Measurements from ENCODE around the gene ERC2. TPM values are rescaled to one million over a fixed set of nuclear protein-coding genes. Genes with fewer than 3 reads are reported as not detected.
A peak's percentile ranks its signal among the peaks of the same experiment; 100 is the strongest.

ERC2 gene
- total RNA-seq, 2 experiments from 2014 or later, result not detected

- ChIA-PET CTCF (ENCODE audit: unreplicated experiment) (no interaction called here), POLR2A (interaction anchor here (1.1 to 1.6 kb wide), 2 partner anchors 10 to 20 kb away, joined by 3 to 7 read pairs; no protein-coding TSS in a partner anchor)
- intact Hi-C loops (cut with micrococcal nuclease; ENCODE audit: unreplicated experiment), result no loop called here
- Histone ChIP-seq H3K79me2 (ENCODE audit: insufficient read depth, low read depth, low read length) (no peaks in the 10 kb centered on the region), H3K9me3 (ENCODE audit: low read length) (peaks cover 11% of the 10 kb centered on the region; the same call in 1 of the 2 replicates), H3K4me3 (ENCODE audit: low read depth, low read length, poor library complexity, severe bottlenecking) (no peak overlapping the region), H3K9me2 (ENCODE audit: insufficient read depth, low read length) (no peaks in the 10 kb centered on the region), H3K36me3 (ENCODE audit: insufficient read depth, low read length) (no peaks in the 10 kb centered on the region), H3K27ac (ENCODE audit: low read depth, low read length, poor library complexity, severe bottlenecking) (no peak overlapping the region), H4K20me1 (ENCODE audit: insufficient read depth, low read length) (no peaks in the 10 kb centered on the region), H3K4me1 (ENCODE audit: insufficient read depth, low read length, poor library complexity, severe bottlenecking) (peaks cover 20% of the 10 kb centered on the region), H3K4me2 (ENCODE audit: low read length) (no peak overlapping the region), H2AFZ (ENCODE audit: low read length) (no peak overlapping the region; the same call in 1 of the 2 replicates)
- no peak for DNase-seq (ENCODE audit: low spot score)
- no TSS peak for BruUV-seq (replicated peaks)
- TF ChIP-seq CTCF (conservative IDR thresholded peaks at IDR 0.05; ENCODE audit: low read length) (no peak), EZH2phosphoT487 (IDR thresholded peaks at IDR 0.05; ENCODE audit: borderline replicate concordance, low read depth, low read length) (no peak)
Observed at GRCh38 chr3:55735976-55736375, 732.3 kb downstream of the ERC2 start.

- no peak for TF ChIP-seq CTCF (conservative IDR thresholded peaks at IDR 0.05; ENCODE audit: low read length)
- no peak for TF ChIP-seq EZH2phosphoT487 (IDR thresholded peaks at IDR 0.05; ENCODE audit: borderline replicate concordance, low read depth, low read length)
- Histone ChIP-seq H3K4me3 (ENCODE audit: low read depth, low read length, poor library complexity, severe bottlenecking) (no peak overlapping the region), H3K9me2 (ENCODE audit: insufficient read depth, low read length) (no peaks in the 10 kb centered on the region), H4K20me1 (ENCODE audit: insufficient read depth, low read length) (no peaks in the 10 kb centered on the region), H2AFZ (ENCODE audit: low read length) (no peak overlapping the region), H3K27ac (ENCODE audit: low read depth, low read length, poor library complexity, severe bottlenecking) (no peak overlapping the region), H3K9me3 (ENCODE audit: low read length) (no peaks in the 10 kb centered on the region; the same call in 1 of the 2 replicates), H3K79me2 (ENCODE audit: insufficient read depth, low read depth, low read length) (no peaks in the 10 kb centered on the region), H3K4me2 (ENCODE audit: low read length) (no peak overlapping the region), H3K4me1 (ENCODE audit: insufficient read depth, low read length, poor library complexity, severe bottlenecking) (peaks cover 62% of the 10 kb centered on the region), H3K36me3 (ENCODE audit: insufficient read depth, low read length) (no peaks in the 10 kb centered on the region)
- no peak for DNase-seq (ENCODE audit: low spot score)
- ChIA-PET POLR2A (interaction anchor here (0.8 to 1.3 kb wide), 3 partner anchors 8 to 24 kb away, joined by 3 to 4 read pairs (median 3); no protein-coding TSS in a partner anchor), CTCF (ENCODE audit: unreplicated experiment) (no interaction called here)
- intact Hi-C loops (cut with micrococcal nuclease; ENCODE audit: unreplicated experiment), result no loop called here
- no TSS peak for BruUV-seq (replicated peaks)
Observed at GRCh38 chr3:55731741-55732140, 736.5 kb downstream of the ERC2 start.

- intact Hi-C loops (cut with micrococcal nuclease; ENCODE audit: unreplicated experiment), result loop anchor here (5.0 kb wide), 1 partner anchor 507 kb away; no protein-coding TSS in a partner anchor
- DNase-seq (ENCODE audit: low spot score), result peak; percentile 67
- no peak overlapping the region for H3K4me3 ChIP-seq (ENCODE audit: low read depth, low read length, poor library complexity, severe bottlenecking)
- CTCF ChIA-PET (ENCODE audit: unreplicated experiment), result interaction anchor here (1.3 kb wide), 1 partner anchor 17 kb away, joined by 7 read pairs; no protein-coding TSS in a partner anchor
- BruUV-seq (replicated peaks), result no TSS peak
- no peaks in the 10 kb centered on the region for H3K9me2 ChIP-seq (ENCODE audit: insufficient read depth, low read length)
- H3K79me2 ChIP-seq (ENCODE audit: insufficient read depth, low read depth, low read length), result no peaks in the 10 kb centered on the region
- H3K9me3 ChIP-seq (ENCODE audit: low read length), result no peaks in the 10 kb centered on the region; the same call in 1 of the 2 replicates
- H3K4me1 ChIP-seq (ENCODE audit: insufficient read depth, low read length, poor library complexity, severe bottlenecking), result peaks cover 74% of the 10 kb centered on the region
- TF ChIP-seq EZH2phosphoT487 (IDR thresholded peaks at IDR 0.05; ENCODE audit: borderline replicate concordance, low read depth, low read length) (no peak), CTCF (conservative IDR thresholded peaks at IDR 0.05; ENCODE audit: low read length) (peak; percentile 52; the same call in 1 of the 2 replicates)
- H3K27ac ChIP-seq (ENCODE audit: low read depth, low read length, poor library complexity, severe bottlenecking), result peak overlapping the region; percentile 94
- peak overlapping the region; percentile 63; the same call in 1 of the 2 replicates for H2AFZ ChIP-seq (ENCODE audit: low read length)
- peak overlapping the region; percentile 60 for H3K4me2 ChIP-seq (ENCODE audit: low read length)
- POLR2A ChIA-PET, result interaction anchor here (0.5 to 4.0 kb wide), 9 partner anchors 8 to 1225 kb away, joined by 3 to 18 read pairs (median 4); no protein-coding TSS in a partner anchor
- H4K20me1 ChIP-seq (ENCODE audit: insufficient read depth, low read length), result no peaks in the 10 kb centered on the region
- no peaks in the 10 kb centered on the region for H3K36me3 ChIP-seq (ENCODE audit: insufficient read depth, low read length)
Observed at GRCh38 chr3:55729546-55729945, 738.7 kb downstream of the ERC2 start.

Measured in OCI-LY7 (cell line).